Measurements from ENCODE around the gene C14orf119.

GRCh38 chr14:23071921-23072539, 23.3 kb upstream of the C14orf119 start:
- TF ChIP-seq POLR2AphosphoS5 (IDR thresholded peaks at IDR 0.05; ENCODE audit: low read depth, low read length) (no peak), POLR2A (IDR thresholded peaks at IDR 0.05; ENCODE audit: low read depth, low read length) (no peak), TAF1 (IDR thresholded peaks at IDR 0.05; ENCODE audit: borderline replicate concordance, low read depth, low read length) (no peak)
